ENCODE data around the gene ROBO3. TPM values are rescaled to one million over a fixed set of nuclear protein-coding genes. Genes with fewer than 3 reads are reported as not detected.

The ROBO3 gene
- total RNA-seq, 1 donor from 2014 or later, result 30.6 TPM

- H3K4me3 ChIP-seq (ENCODE audit: low read depth, low read length), result no peak overlapping the region
- no peak for DNase-seq (ENCODE audit: low read depth)
- no peak for TF ChIP-seq CTCF (conservative IDR thresholded peaks at IDR 0.05; ENCODE audit: low read depth, low read length)
These were observed 26.5 kb upstream of the ROBO3 start for GRCh38 chr11:124838805-124839127.

GRCh38 chr11:124839128-124839971 lies 25.9 kb upstream of the ROBO3 start:
- DNase-seq (ENCODE audit: low read depth), result no peak
- peak overlapping the region; percentile 38 for H3K4me3 ChIP-seq (ENCODE audit: low read depth, low read length)
- no peak for TF ChIP-seq CTCF (conservative IDR thresholded peaks at IDR 0.05; ENCODE audit: low read depth, low read length)

- H3K4me3 ChIP-seq (ENCODE audit: low read depth, low read length), result peak overlapping the region; percentile 3
- no peak for DNase-seq (ENCODE audit: low read depth)
These were observed 25.1 kb upstream of the ROBO3 start for GRCh38 chr11:124839972-124840621.

GRCh38 chr11:124840666-124841065 lies 24.6 kb upstream of the ROBO3 start:
- DNase-seq (ENCODE audit: low read depth), result no peak
- H3K4me3 ChIP-seq (ENCODE audit: low read depth, low read length), result no peak overlapping the region
- no peak for TF ChIP-seq CTCF (conservative IDR thresholded peaks at IDR 0.05; ENCODE audit: low read depth, low read length)

More at GRCh38 chr11:124839972-124840621, 25.1 kb upstream of the ROBO3 start:
- TF ChIP-seq CTCF (conservative IDR thresholded peaks at IDR 0.05; ENCODE audit: low read depth, low read length), result no peak

GRCh38 chr11:124841201-124841600 lies 24.0 kb upstream of the ROBO3 start:
- DNase-seq (ENCODE audit: low read depth), result no peak
- no peak overlapping the region for H3K4me3 ChIP-seq (ENCODE audit: low read depth, low read length)
- no peak for TF ChIP-seq CTCF (conservative IDR thresholded peaks at IDR 0.05; ENCODE audit: low read depth, low read length)

- no peak for DNase-seq (ENCODE audit: low read depth)
- no peak for TF ChIP-seq CTCF (conservative IDR thresholded peaks at IDR 0.05; ENCODE audit: low read depth, low read length)
- H3K4me3 ChIP-seq (ENCODE audit: low read depth, low read length), result no peak overlapping the region
These were observed 23.4 kb upstream of the ROBO3 start for GRCh38 chr11:124841840-124842239.

Measured in epithelial cell of proximal tubule (primary cell).